OCI-LY1 (cell line): ENCODE results near the gene KCNMA1.

Experiments used
- H2AFZ ChIP-seq: fragments of 200-600 bp; sonication (generic), shearing (Covaris generic); 2 replicates; pipeline ENCODE4 v1.6.0; 2014; ENCODE audit warnings: antibody characterized with exemption, mild to moderate bottlenecking, low read length
- H3F3A ChIP-seq: fragments of 200-600 bp; sonication (generic), shearing (Covaris generic); 2 replicates; pipeline ENCODE4 v1.6.0; 2014; ENCODE audit warnings: mild to moderate bottlenecking, antibody characterized with exemption, low read length, moderate library complexity; ENCODE audit not compliant: insufficient read depth
- H3K27ac ChIP-seq: fragments of 200-600 bp; sonication (generic); 2 replicates; pipeline ENCODE4 v1.5.1; 2014; ENCODE audit warnings: low read length, mixed run types, mild to moderate bottlenecking, low read depth; ENCODE audit not compliant: poor library complexity, severe bottlenecking
- H3K27me3 ChIP-seq: fragments of 200-600 bp; sonication (generic); 2 replicates; pipeline ENCODE4 v1.6.0; 2014; ENCODE audit warnings: antibody characterized with exemption, mild to moderate bottlenecking, low read length, moderate library complexity; ENCODE audit not compliant: insufficient read depth
- H3K36me3 ChIP-seq: fragments of 200-600 bp; sonication (generic); 2 replicates; pipeline ENCODE4 v1.6.1; 2014; ENCODE audit warnings: mild to moderate bottlenecking, antibody characterized with exemption, low read length, moderate library complexity, mixed read lengths; ENCODE audit not compliant: insufficient read depth
- H3K4me1 ChIP-seq: fragments of 200-600 bp; sonication (generic); 2 replicates; pipeline ENCODE4 v1.5.1; 2014; ENCODE audit warnings: mild to moderate bottlenecking, low read length, moderate library complexity; ENCODE audit not compliant: insufficient read depth, severe bottlenecking
- H3K4me2 ChIP-seq: fragments of 200-600 bp; sonication (generic), shearing (Covaris generic); 2 replicates; pipeline ENCODE4 v1.6.1; 2014; ENCODE audit warnings: low read length
- H3K4me3 ChIP-seq: fragments of 200-600 bp; sonication (generic); 2 replicates; pipeline ENCODE4 v1.5.1; 2014; ENCODE audit warnings: low read length, low read depth, mild to moderate bottlenecking, mixed read lengths; ENCODE audit not compliant: poor library complexity, severe bottlenecking
- H3K79me2 ChIP-seq: fragments of 200-600 bp; shearing (Covaris generic); 2 replicates; pipeline ENCODE4 v1.6.1; 2016; ENCODE audit warnings: mixed run types, low read length, mixed read lengths; ENCODE audit not compliant: insufficient read depth
- H3K9ac ChIP-seq: fragments of 200-600 bp; sonication (generic), shearing (Covaris generic); 2 replicates; pipeline ENCODE4 v1.6.1; 2014; ENCODE audit warnings: mild to moderate bottlenecking, low read length, mixed read lengths
- H3K9me2 ChIP-seq: fragments of 200-600 bp; sonication (generic), shearing (Covaris generic); 2 replicates; pipeline ENCODE4 v1.6.1; 2014; ENCODE audit warnings: low read depth, mild to moderate bottlenecking, low read length, mixed read lengths
- H3K9me3 ChIP-seq: fragments of 200-600 bp; shearing (Covaris generic); 2 replicates; pipeline ENCODE4 v1.6.1; 2014; ENCODE audit warnings: low read length, mixed read lengths
- H4K20me1 ChIP-seq: fragments of 200-600 bp; sonication (generic), shearing (Covaris generic); 2 replicates; pipeline ENCODE4 v1.6.0; 2016; ENCODE audit warnings: mild to moderate bottlenecking, low read length; ENCODE audit not compliant: insufficient read depth
- CTCF ChIP-seq: fragments of 200-600 bp; sonication (generic), shearing (Covaris generic); IDR thresholded peaks from 2 replicates; pipeline ENCODE4 v1.5.1; 2017; ENCODE audit warnings: mild to moderate bottlenecking, antibody characterized with exemption, low read length, moderate library complexity, mixed read lengths
- EZH2 ChIP-seq: fragments of 200-600 bp; sonication (generic), shearing (Covaris generic); IDR thresholded peaks from 2 replicates; pipeline ENCODE4 v1.8.0; 2017; ENCODE audit warnings: borderline replicate concordance, mixed run types, mild to moderate bottlenecking, antibody characterized with exemption, low read length, moderate library complexity, mixed read lengths

The KCNMA1 gene

DNA sequence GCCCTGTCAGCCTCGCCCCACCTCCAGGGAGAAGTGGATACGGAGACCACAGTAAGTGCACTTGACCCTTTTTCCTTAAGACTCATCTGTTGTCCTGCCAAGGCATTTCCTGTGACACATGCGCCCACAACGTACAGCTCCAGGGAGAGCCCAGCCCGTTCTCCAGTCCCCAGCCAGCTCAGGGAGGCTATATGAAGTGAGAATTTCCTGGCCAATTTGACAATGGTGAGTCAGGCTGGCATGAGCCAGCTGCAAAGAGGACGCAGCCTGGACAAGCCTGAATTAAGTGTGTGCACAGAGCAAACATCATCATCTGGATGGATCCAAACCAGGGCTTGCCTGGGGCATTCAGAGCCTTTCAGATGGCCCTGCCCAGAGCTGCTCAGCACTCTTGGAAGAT, 244.8 kb downstream of the KCNMA1 start:
- Histone ChIP-seq H3K27ac (no peak overlapping the region), H3K4me1 (no peaks in the 10 kb centered on the region), H2AFZ (no peak overlapping the region), H3K36me3 (no peaks in the 10 kb centered on the region), H3K9me2 (no peaks in the 10 kb centered on the region), H3K27me3 (no peaks in the 10 kb centered on the region), H3F3A (no peaks in the 10 kb centered on the region), H3K79me2 (no peaks in the 10 kb centered on the region), H4K20me1 (no peaks in the 10 kb centered on the region), H3K9me3 (no peaks in the 10 kb centered on the region), H3K4me3 (no peak overlapping the region), H3K9ac (no peak overlapping the region), H3K4me2 (no peak overlapping the region)
- TF ChIP-seq EZH2 (no peak), CTCF (no peak)

- Histone ChIP-seq H3K4me1 (no peaks in the 10 kb centered on the region), H3K9me2 (no peaks in the 10 kb centered on the region), H3K4me2 (no peak overlapping the region), H4K20me1 (no peaks in the 10 kb centered on the region), H3K4me3 (no peak overlapping the region), H3K79me2 (no peaks in the 10 kb centered on the region), H3K27ac (no peak overlapping the region), H3F3A (no peaks in the 10 kb centered on the region), H3K9me3 (no peaks in the 10 kb centered on the region), H3K36me3 (no peaks in the 10 kb centered on the region), H2AFZ (no peak overlapping the region), H3K9ac (no peak overlapping the region), H3K27me3 (no peaks in the 10 kb centered on the region)
- TF ChIP-seq CTCF = no peak
- TF ChIP-seq EZH2 = no peak
Observed at GRCh38 chr10:77392236-77392721, 245.3 kb downstream of the KCNMA1 start.

GRCh38 chr10:77391605-77392235, 245.9 kb downstream of the KCNMA1 start:
- H3K9ac ChIP-seq = no peak overlapping the region
- no peak overlapping the region for H2AFZ ChIP-seq
- no peak overlapping the region for H3K4me2 ChIP-seq
- H3K9me3 ChIP-seq = no peaks in the 10 kb centered on the region
- no peaks in the 10 kb centered on the region for H3K36me3 ChIP-seq
- H4K20me1 ChIP-seq = no peaks in the 10 kb centered on the region
- H3K79me2 ChIP-seq = no peaks in the 10 kb centered on the region
- H3K4me3 ChIP-seq = no peak overlapping the region
- peak; percentile 39; the same call in 1 of the 2 replicates for TF ChIP-seq CTCF
- no peak for TF ChIP-seq EZH2
- no peak overlapping the region for H3K27ac ChIP-seq
- H3K4me1 ChIP-seq = no peaks in the 10 kb centered on the region
- no peaks in the 10 kb centered on the region for H3K27me3 ChIP-seq
- no peaks in the 10 kb centered on the region for H3K9me2 ChIP-seq
- H3F3A ChIP-seq = no peaks in the 10 kb centered on the region
